HG03280 (cell line): ENCODE data around the gene VPS36.
"Not testable (repeated sequence)": the region's sequence is repeated elsewhere in the genome, so short reads cannot be mapped to it uniquely, and the experiment has no call there.

Source experiments
- ATAC-seq: cut with Tn5 transposase; IDR thresholded peaks from one replicate; pipeline ENCODE4 v1.9.1; 2021; ENCODE audit warnings: mild to moderate bottlenecking, moderate library complexity; ENCODE audit not compliant: unreplicated experiment

Gene VPS36, protein sequence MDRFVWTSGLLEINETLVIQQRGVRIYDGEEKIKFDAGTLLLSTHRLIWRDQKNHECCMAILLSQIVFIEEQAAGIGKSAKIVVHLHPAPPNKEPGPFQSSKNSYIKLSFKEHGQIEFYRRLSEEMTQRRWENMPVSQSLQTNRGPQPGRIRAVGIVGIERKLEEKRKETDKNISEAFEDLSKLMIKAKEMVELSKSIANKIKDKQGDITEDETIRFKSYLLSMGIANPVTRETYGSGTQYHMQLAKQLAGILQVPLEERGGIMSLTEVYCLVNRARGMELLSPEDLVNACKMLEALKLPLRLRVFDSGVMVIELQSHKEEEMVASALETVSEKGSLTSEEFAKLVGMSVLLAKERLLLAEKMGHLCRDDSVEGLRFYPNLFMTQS

DNA sequence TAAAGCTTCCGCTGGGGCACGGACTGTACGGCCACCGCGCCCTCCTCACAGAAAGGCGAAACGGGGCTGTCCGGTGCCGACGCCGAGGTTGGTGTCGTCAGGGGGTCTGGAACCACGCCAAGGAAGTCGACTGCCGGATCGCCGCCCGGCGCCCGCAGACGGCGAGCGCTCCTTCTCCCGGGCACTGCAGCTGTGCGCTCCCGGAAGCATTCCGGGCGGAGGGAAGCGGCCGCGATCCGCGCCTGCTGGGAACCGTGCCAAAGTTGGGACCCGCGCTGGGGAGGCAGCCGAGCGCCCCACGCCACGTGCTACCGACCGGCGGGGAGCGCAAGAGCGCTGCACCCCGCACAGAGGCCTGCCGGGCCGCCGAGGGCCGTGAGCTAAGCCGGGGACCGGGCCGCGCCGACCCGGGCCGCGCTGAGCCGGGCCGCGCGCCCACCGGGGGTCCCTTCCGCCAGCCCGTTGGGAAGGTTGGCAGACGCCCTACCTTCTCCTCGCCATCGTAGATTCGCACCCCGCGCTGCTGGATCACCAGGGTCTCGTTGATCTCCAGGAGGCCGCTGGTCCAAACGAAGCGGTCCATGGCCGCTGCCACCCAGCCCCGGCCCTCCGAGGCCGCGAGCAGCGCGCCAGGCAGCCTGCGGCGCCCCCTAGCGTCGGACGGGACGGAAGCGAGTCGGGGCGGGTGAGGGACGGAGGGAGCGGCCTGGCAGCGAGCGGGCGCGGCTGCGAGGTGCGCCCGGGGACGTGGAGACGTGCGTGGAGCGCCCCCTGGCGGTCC, at the start of gene VPS36:
VPS36 (minus strand) TSS at position 623 of the 781 bp plus-strand sequence; CDS start at position 583, 40 bp downstream.
- ATAC-seq: peak; percentile 67

DNA sequence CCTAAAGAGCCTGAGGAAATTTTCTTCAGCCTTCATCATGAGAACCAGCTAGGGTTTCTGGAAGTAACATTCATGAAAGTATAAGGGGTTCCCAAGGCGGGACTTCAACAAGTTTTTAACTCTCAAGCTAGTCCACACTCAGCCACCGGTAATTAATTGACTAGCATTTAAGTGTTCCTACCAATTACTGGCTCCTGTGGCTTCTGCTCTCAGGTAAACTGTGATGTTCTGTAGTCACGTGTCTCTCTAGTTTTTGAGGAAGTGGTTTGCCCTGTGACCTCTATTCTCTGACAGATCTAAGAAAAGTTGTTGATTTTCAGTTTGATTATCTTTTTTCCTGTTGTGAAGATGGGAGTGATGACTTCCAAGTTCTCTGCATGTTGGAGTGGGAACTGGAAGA, 47.5 kb upstream of the VPS36 start:
- not testable (repeated sequence) for ATAC-seq

GRCh38 chr13:52494241-52494640, 43.8 kb upstream of the VPS36 start:
- ATAC-seq: not testable (repeated sequence)

GRCh38 chr13:52491015-52491414, 40.6 kb upstream of the VPS36 start:
- not testable (repeated sequence) for ATAC-seq

DNA sequence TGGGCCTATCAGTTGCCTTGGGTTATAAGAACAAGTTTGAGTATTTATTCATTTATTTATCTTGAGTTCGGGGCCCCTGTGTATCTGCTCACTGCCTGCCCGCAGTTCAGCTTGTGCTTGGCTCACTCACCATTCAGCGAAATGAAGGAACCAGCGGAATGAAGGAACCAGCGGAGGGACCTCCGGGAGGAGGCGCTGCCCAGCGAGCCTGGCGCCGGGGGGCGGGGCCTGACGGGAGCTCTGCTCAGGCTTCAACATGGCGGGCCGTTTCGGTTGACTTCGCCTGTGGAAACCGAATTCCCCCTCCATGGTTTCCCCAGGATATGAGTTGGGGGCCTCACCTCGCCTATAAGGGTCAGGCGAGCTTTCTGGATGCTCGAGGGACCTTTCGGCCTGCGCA, 38.3 kb upstream of the VPS36 start:
- ATAC-seq: not testable (repeated sequence)

GRCh38 chr13:52487078-52487477, 36.6 kb upstream of the VPS36 start:
- not testable (repeated sequence) for ATAC-seq

- not testable (repeated sequence) for ATAC-seq
These were observed 30.4 kb upstream of the VPS36 start for GRCh38 chr13:52480677-52481428.

GRCh38 chr13:52468487-52468886, 18.1 kb upstream of the VPS36 start:
- not testable (repeated sequence) for ATAC-seq

- no peak for ATAC-seq
These were observed 13.1 kb upstream of the VPS36 start for GRCh38 chr13:52463526-52463925.

DNA sequence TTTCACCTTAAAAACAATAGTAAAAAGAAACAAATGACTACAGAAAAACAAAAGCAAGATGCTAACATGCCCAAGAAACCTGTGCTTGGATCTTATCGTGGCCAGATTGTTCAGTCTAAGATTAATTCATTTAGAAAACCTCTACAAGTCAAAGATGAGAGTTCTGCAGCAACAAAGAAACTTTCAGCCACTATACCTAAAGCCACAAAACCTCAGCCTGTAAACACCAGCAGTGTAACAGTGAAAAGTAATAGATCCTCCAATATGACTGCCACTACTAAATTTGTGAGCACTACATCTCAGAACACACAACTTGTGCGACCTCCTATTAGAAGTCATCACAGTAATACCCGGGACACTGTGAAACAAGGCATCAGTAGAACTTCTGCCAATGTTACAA, 10.8 kb upstream of the VPS36 start:
- no peak for ATAC-seq

GRCh38 chr13:52459668-52460067, 9.2 kb upstream of the VPS36 start:
- no peak for ATAC-seq

- ATAC-seq: peak; percentile 30
These were observed 5.2 kb upstream of the VPS36 start for GRCh38 chr13:52455677-52456041.

GRCh38 chr13:52454820-52455676, 4.6 kb upstream of the VPS36 start, which contains the start of gene CKAP2:
TSS of gene CKAP2 (plus strand) at chr13:52455478. CDS start at chr13:52455557, 79 bp downstream.
- peak; percentile 73 for ATAC-seq

DNA sequence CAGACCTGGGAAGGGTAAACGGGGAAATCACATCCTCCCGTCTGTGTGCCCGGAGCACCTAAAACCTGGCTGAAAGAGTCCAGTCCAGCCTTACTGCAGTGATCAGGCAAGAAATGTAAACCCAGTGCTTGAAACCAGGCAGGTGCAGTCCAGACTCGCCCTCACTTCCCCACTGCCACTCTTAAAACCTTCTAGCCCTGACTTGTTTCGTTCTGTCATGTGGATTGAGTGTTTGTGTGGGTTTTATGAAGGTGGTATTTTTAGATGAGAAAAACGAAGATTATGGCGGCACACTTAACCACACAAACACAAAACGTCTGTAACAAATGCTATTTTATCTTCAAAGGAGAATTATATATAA, 4.0 kb upstream of the VPS36 start:
- peak; percentile 30 for ATAC-seq

DNA sequence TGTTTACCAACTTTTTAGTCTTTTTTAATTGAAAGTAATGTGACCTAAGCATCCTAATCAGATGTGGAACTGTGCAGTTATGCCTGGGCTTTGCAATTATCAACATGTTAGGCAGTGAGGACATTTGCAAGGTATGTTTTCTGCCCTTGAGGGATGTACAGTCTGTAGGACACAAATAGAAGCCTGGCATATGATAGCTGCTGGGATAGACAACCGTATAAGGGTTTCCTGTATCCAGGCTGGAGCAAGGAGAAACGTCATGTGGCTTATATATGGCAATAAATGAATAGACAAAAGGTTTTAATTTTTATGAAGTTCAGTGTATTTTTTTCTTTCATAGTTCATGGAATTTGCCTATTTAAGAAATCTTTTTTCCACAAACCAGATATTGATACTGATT, 2.0 kb upstream of the VPS36 start:
- no peak for ATAC-seq

GRCh38 chr13:52451135-52451804, 836 bp upstream of the VPS36 start:
- no peak for ATAC-seq

- no peak for ATAC-seq
These were observed 321 bp upstream of the VPS36 start for GRCh38 chr13:52450793-52451116.

DNA sequence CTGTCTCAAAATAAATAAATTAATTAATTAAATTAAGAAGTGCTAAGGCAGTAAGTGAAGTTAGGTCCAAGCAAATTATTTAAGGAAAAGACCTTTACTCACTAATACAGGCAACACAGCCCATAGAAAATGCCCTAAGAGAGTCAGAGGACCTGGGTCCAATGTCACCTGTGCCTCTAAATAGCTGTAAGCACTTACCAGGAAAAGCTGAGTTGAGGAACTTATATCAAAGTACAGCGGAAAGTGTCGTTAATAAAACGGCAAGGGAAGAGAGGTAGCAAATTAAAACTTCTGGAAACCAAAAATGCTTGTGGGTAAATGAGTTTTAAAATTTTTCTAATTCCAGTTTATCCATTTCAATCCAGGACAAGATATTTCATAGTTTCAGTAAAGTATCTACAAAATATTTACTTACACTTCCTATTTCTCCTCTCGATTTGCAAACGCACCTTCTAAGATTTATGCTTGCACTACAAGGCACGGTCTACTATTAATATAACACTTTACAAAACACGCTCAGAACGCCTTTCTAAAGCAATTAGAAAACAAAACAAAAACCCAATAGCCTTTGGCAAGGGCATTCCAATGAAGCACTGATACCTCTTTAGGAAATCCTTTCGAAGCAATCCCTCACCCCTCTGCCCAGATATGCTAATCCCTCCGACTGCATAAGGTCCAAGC, 963 bp downstream of the VPS36 start:
- ATAC-seq: no peak

DNA sequence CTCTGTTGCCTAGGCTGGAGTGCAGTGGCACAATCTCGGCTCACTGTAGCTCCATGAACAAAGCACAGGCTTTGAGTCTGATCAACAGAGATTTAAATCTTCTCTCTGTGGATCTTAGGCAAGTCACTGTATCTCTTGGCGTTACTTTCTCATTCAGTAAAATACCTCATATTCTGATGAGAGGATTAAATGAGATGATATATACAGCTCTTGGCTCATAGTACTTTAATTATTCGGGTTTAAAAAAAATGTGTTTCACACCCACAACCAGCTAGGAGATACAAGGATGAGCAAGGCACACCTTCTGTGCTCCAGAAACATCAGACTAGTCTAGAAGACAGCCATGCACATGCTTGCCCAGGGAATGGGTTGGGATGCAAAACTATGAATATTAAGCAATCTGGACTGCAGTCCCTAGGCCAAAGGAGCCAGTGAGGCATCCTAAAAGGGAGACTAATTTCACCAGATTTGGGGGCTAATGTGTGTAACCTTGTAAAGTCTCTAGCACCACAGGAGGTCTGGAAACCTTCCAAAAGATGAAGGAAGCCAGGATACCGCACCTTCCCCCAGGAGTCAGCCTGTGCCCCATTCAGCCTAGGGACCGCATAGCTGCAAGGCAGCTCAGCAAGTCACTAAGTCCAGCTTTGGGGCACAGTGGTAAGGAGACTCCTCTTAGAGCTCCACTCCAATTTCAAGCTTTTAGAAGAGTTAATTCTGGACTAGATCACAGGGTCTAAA, 2.5 kb downstream of the VPS36 start:
- no peak for ATAC-seq
